ENCODE measurements around the gene ACSS1. TPM values are rescaled to one million over a fixed set of nuclear protein-coding genes. Genes with fewer than 3 reads are reported as not detected.

The ACSS1 gene
- total RNA-seq, 6 donors from 2014 or later, result 39.7 to 122 (median 58.1) TPM

DNA sequence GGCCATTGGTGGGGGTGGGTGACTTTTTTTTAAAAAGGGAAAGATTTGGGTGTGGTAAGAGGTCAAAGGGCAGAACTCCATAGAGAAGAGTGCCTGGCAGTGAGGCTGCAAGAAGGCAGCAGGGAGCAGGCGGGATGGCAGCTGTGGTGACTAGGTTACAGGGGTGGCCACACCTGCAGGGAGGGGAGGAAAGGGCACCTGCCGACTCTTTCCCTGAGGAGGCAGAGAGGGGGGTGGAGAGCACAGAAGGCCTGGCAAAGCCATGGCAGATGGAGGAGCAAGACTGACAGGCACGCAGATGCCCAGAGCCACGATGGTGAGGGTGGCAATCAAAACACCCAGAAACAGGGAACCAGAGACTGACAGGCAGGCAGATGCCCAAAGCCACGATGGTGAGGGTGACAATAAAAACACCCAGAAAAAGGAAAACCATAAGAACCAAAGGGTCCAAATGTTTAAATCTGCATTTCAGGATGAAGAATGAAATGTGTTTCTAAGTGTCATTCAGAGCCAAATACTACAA lies 89.6 kb downstream of the ACSS1 start:
- ATAC-seq (ENCODE audit: low FRiP score in 2 of 2), result no peak

GRCh38 chr20:24966317-24967012 lies 91.5 kb downstream of the ACSS1 start:
- Histone ChIP-seq H3K4me3 (no peak overlapping the region), H3K36me3 (peaks cover 24 to 99% (median 82%) of the 10 kb centered on the region in 4 donors), H3K4me1 (no peaks in the 10 kb centered on the region), H3K9me3 (no peaks in the 10 kb centered on the region), H3K27me3 (no peaks in the 10 kb centered on the region), H3K27ac (no peak overlapping the region)
- DNase-seq (no peak), ATAC-seq (ENCODE audit: low FRiP score in 2 of 2) (no peak)
- WGBS, 2 donors, result 93 to 95% methylated on average over 15 of the region's 15 CpGs
- TF ChIP-seq EP300 (IDR thresholded peaks at IDR 0.05) (no peak), POLR2AphosphoS5 (IDR thresholded peaks at IDR 0.05) (no peak)
- TF ChIP-seq, protein P1, sequence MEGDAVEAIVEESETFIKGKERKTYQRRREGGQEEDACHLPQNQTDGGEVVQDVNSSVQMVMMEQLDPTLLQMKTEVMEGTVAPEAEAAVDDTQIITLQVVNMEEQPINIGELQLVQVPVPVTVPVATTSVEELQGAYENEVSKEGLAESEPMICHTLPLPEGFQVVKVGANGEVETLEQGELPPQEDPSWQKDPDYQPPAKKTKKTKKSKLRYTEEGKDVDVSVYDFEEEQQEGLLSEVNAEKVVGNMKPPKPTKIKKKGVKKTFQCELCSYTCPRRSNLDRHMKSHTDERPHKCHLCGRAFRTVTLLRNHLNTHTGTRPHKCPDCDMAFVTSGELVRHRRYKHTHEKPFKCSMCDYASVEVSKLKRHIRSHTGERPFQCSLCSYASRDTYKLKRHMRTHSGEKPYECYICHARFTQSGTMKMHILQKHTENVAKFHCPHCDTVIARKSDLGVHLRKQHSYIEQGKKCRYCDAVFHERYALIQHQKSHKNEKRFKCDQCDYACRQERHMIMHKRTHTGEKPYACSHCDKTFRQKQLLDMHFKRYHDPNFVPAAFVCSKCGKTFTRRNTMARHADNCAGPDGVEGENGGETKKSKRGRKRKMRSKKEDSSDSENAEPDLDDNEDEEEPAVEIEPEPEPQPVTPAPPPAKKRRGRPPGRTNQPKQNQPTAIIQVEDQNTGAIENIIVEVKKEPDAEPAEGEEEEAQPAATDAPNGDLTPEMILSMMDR (IDR thresholded peaks at IDR 0.05), result no peak

More for the DNA sequence above, 89.6 kb downstream of the ACSS1 start:
- DNase-seq, result no peak
- H3K9me3 ChIP-seq, result no peaks in the 10 kb centered on the region
- 77 to 78% methylated on average over 5 of the region's 5 CpGs for WGBS, 2 donors
- H3K4me3 ChIP-seq, result no peak overlapping the region
- TF ChIP-seq POLR2AphosphoS5 (IDR thresholded peaks at IDR 0.05), result no peak
- no peak for TF ChIP-seq EP300 (IDR thresholded peaks at IDR 0.05)
- no peak for TF ChIP-seq POLR2A (IDR thresholded peaks at IDR 0.05)
- TF ChIP-seq, protein P1 (IDR thresholded peaks at IDR 0.05), result no peak
- no peaks in the 10 kb centered on the region for H3K27me3 ChIP-seq
- peaks cover 16 to 99% (median 81%) of the 10 kb centered on the region in 4 donors for H3K36me3 ChIP-seq
- H3K4me1 ChIP-seq, result no peaks in the 10 kb centered on the region
- H3K27ac ChIP-seq, result no peak overlapping the region

- H3K4me3 ChIP-seq, result no peak overlapping the region
- H3K27ac ChIP-seq, result no peak overlapping the region
- DNase-seq, result no peak
- H3K4me1 ChIP-seq, result no peaks in the 10 kb centered on the region
- peaks cover 24 to 99% (median 81%) of the 10 kb centered on the region in 4 donors for H3K36me3 ChIP-seq
- WGBS, 2 donors, result 92 to 96% methylated on average over 7 of the region's 7 CpGs
- H3K27me3 ChIP-seq, result no peaks in the 10 kb centered on the region
- peak in 1 of 2 donors; percentile 5 for ATAC-seq (ENCODE audit: low FRiP score in 2 of 2)
- H3K9me3 ChIP-seq, result no peaks in the 10 kb centered on the region
- TF ChIP-seq EP300 (IDR thresholded peaks at IDR 0.05) (no peak), POLR2A (IDR thresholded peaks at IDR 0.05) (no peak), POLR2AphosphoS5 (IDR thresholded peaks at IDR 0.05) (no peak)
- TF ChIP-seq, protein P1 (IDR thresholded peaks at IDR 0.05), result no peak
These were observed 92.6 kb downstream of the ACSS1 start for GRCh38 chr20:24965065-24965919.

DNA sequence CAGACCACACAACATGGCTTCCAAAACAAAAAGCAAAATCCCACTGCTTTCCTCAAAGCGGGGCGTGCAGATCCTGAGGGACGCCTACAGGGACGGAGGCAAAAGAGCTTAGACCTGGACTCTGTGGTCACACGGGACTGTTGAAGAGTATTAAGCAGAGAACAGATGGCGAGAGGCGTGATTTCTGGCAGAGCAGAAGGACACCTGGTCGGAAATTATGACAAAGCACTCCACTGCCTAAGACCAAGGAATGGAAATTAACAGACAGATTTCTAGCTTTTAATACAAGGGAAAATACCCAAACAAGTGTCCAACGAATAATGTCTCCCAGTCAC lies 93.5 kb downstream of the ACSS1 start:
- Histone ChIP-seq H3K9me3 (no peaks in the 10 kb centered on the region), H3K36me3 (peaks cover 24 to 99% (median 81%) of the 10 kb centered on the region in 4 donors), H3K4me1 (no peaks in the 10 kb centered on the region), H3K27ac (no peak overlapping the region), H3K27me3 (no peaks in the 10 kb centered on the region), H3K4me3 (no peak overlapping the region)
- ATAC-seq (ENCODE audit: low FRiP score in 2 of 2), result no peak
- WGBS, 2 donors, result 91 to 96% methylated on average over 9 of the region's 9 CpGs
- TF ChIP-seq, protein P1 (IDR thresholded peaks at IDR 0.05), result no peak
- TF ChIP-seq POLR2AphosphoS5 (IDR thresholded peaks at IDR 0.05), result no peak
- no peak for TF ChIP-seq EP300 (IDR thresholded peaks at IDR 0.05)
- no peak for TF ChIP-seq POLR2A (IDR thresholded peaks at IDR 0.05)
- DNase-seq, result no peak

Measured in upper lobe of left lung (tissue), 6 donors.